MG63 (cell line): Measurements from ENCODE around the gene SIL1. TPM values are rescaled to one million over a fixed set of nuclear protein-coding genes. Genes with fewer than 3 reads are reported as not detected.
A peak's percentile ranks its signal among the peaks of the same experiment; 100 is the strongest.

Experiments used
- DNase-seq: peaks from one replicate; pipeline ENCODE4 v3.0.0-alpha.2; 2020
- H3K27me3 ChIP-seq: fragments of 250-450 bp; sonication (Bioruptor Pico); 2 replicates; pipeline ENCODE4 v1.5.1; 2020; ENCODE audit warnings: mild to moderate bottlenecking, moderate library complexity
- H3K36me3 ChIP-seq: fragments of 250-450 bp; sonication (Bioruptor Pico); 2 replicates; pipeline ENCODE4 v1.5.1; 2020; ENCODE audit warnings: mild to moderate bottlenecking, moderate library complexity
- H3K4me3 ChIP-seq: fragments of 250-450 bp; sonication (Bioruptor Pico); 2 replicates; pipeline ENCODE4 v1.5.1; 2020; ENCODE audit warnings: mild to moderate bottlenecking, moderate library complexity
- H3K9me3 ChIP-seq: fragments of 250-450 bp; sonication (Bioruptor Pico); 2 replicates; pipeline ENCODE4 v1.5.1; 2020; ENCODE audit warnings: mild to moderate bottlenecking, moderate library complexity
- total RNA-seq: library from RNA; depleted of rRNA; stranded (reverse); fragments of >200 nt; shearing (Covaris generic); gene quantifications from 2 replicates; pipeline ENCODE4 v1.2.3, GENCODE V29; 2014; ENCODE audit warnings: low replicate concordance; rRNA removed

SIL1 gene
- total RNA-seq, 1 experiment from 2014 or later: 78.7 TPM

- DNase-seq: no peak
- H3K9me3 ChIP-seq: no peaks in the 10 kb centered on the region
- no peaks in the 10 kb centered on the region for H3K27me3 ChIP-seq
- peaks cover 62% of the 10 kb centered on the region for H3K36me3 ChIP-seq
- no peak overlapping the region for H3K4me3 ChIP-seq
Observed at GRCh38 chr5:138912093-138912492, 286.1 kb downstream of the SIL1 start.

GRCh38 chr5:138911441-138911840 is 286.7 kb downstream of the SIL1 start:
- Histone ChIP-seq H3K27me3 (no peaks in the 10 kb centered on the region), H3K36me3 (peaks cover 67% of the 10 kb centered on the region), H3K4me3 (no peak overlapping the region), H3K9me3 (no peaks in the 10 kb centered on the region)
- DNase-seq: no peak

- Histone ChIP-seq H3K36me3 (peaks cover 73% of the 10 kb centered on the region), H3K4me3 (no peak overlapping the region), H3K9me3 (no peaks in the 10 kb centered on the region), H3K27me3 (no peaks in the 10 kb centered on the region)
- no peak for DNase-seq
Observed at GRCh38 chr5:138910546-138911185, 287.5 kb downstream of the SIL1 start.

- peaks cover 72% of the 10 kb centered on the region for H3K36me3 ChIP-seq
- H3K27me3 ChIP-seq: no peaks in the 10 kb centered on the region
- H3K9me3 ChIP-seq: no peaks in the 10 kb centered on the region
- DNase-seq: no peak
- no peak overlapping the region for H3K4me3 ChIP-seq
Observed at GRCh38 chr5:138909734-138910133, 288.4 kb downstream of the SIL1 start.

GRCh38 chr5:138905541-138905940 is 292.6 kb downstream of the SIL1 start:
- no peaks in the 10 kb centered on the region for H3K27me3 ChIP-seq
- H3K36me3 ChIP-seq: peaks cover 79% of the 10 kb centered on the region
- DNase-seq: no peak
- no peak overlapping the region for H3K4me3 ChIP-seq
- H3K9me3 ChIP-seq: no peaks in the 10 kb centered on the region

GRCh38 chr5:138903130-138903775 is 294.9 kb downstream of the SIL1 start:
- no peak for DNase-seq
- no peaks in the 10 kb centered on the region for H3K27me3 ChIP-seq
- no peaks in the 10 kb centered on the region for H3K9me3 ChIP-seq
- H3K4me3 ChIP-seq: no peak overlapping the region
- H3K36me3 ChIP-seq: peaks cover 71% of the 10 kb centered on the region

- Histone ChIP-seq H3K27me3 (no peaks in the 10 kb centered on the region), H3K4me3 (no peak overlapping the region), H3K9me3 (no peaks in the 10 kb centered on the region), H3K36me3 (peaks cover 72% of the 10 kb centered on the region)
- no peak for DNase-seq
Observed at GRCh38 chr5:138901716-138902115, 296.5 kb downstream of the SIL1 start.

- DNase-seq: peak; percentile 17
- H3K4me3 ChIP-seq: no peak overlapping the region
- H3K27me3 ChIP-seq: no peaks in the 10 kb centered on the region
- H3K36me3 ChIP-seq: peaks cover 72% of the 10 kb centered on the region
- H3K9me3 ChIP-seq: no peaks in the 10 kb centered on the region
Observed at GRCh38 chr5:138900281-138900965, 297.7 kb downstream of the SIL1 start.

GRCh38 chr5:138898742-138899141 is 299.4 kb downstream of the SIL1 start:
- H3K4me3 ChIP-seq: no peak overlapping the region
- H3K9me3 ChIP-seq: no peaks in the 10 kb centered on the region
- H3K27me3 ChIP-seq: no peaks in the 10 kb centered on the region
- H3K36me3 ChIP-seq: peaks cover 64% of the 10 kb centered on the region
- DNase-seq: no peak

- H3K9me3 ChIP-seq: no peaks in the 10 kb centered on the region
- peaks cover 60% of the 10 kb centered on the region for H3K36me3 ChIP-seq
- no peaks in the 10 kb centered on the region for H3K27me3 ChIP-seq
- no peak overlapping the region for H3K4me3 ChIP-seq
- no peak for DNase-seq
Observed at GRCh38 chr5:138898299-138898698, 299.9 kb downstream of the SIL1 start.

Other genes with a start within 250 kb of the SIL1 start
- 280 and 444 TPM in 2 replicates for gene MATR3, start 95.4 kb upstream of the SIL1 start, total RNA-seq
- 80.6 and 119 TPM in 2 replicates for gene PAIP2, start 143.5 kb upstream of the SIL1 start, total RNA-seq
- not detected in 2 replicates for gene SLC23A1, start 184.9 kb upstream of the SIL1 start, total RNA-seq
- gene MZB1, start 191.5 kb upstream of the SIL1 start, total RNA-seq: not detected in 2 replicates
- gene PROB1, start 196.7 kb upstream of the SIL1 start, total RNA-seq: 0.13 TPM in 1 of 2 replicates, not detected in the other
- gene SPATA24, start 205.7 kb upstream of the SIL1 start, total RNA-seq: 1.2 and 9.7 TPM in 2 replicates
- not detected in 2 replicates for gene DNAJC18, start 241.2 kb upstream of the SIL1 start, total RNA-seq